Measurements from ENCODE around the gene RS1.

Gene RS1

DNA sequence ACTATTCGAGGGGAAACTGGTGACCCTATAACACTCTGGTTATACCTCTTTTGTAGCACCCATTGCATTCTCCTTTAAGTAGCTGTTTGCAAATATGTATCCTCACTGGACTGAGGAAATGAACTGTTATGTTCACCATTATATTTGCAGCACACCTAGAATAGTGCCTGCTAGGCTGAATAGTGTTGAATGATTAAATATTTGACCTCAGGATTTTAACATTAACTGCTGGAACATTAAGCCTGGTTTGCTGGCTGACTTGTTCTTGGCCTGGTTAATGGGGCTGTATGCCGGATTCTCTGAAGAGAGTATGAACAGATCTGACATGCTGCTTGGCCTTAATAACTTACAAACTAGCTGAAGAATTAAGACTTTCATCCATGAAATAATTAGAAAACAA is 80.1 kb downstream of the RS1 start:
- H3K4me3 ChIP-seq (ENCODE audit: low read length) = no peak overlapping the region
- TF ChIP-seq, protein P1, sequence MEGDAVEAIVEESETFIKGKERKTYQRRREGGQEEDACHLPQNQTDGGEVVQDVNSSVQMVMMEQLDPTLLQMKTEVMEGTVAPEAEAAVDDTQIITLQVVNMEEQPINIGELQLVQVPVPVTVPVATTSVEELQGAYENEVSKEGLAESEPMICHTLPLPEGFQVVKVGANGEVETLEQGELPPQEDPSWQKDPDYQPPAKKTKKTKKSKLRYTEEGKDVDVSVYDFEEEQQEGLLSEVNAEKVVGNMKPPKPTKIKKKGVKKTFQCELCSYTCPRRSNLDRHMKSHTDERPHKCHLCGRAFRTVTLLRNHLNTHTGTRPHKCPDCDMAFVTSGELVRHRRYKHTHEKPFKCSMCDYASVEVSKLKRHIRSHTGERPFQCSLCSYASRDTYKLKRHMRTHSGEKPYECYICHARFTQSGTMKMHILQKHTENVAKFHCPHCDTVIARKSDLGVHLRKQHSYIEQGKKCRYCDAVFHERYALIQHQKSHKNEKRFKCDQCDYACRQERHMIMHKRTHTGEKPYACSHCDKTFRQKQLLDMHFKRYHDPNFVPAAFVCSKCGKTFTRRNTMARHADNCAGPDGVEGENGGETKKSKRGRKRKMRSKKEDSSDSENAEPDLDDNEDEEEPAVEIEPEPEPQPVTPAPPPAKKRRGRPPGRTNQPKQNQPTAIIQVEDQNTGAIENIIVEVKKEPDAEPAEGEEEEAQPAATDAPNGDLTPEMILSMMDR (IDR thresholded peaks at IDR 0.05; ENCODE audit: insufficient read depth, low read depth, low read length, missing control alignments) = no peak
- no peak for DNase-seq (ENCODE audit: low read depth)
